GM19452 (cell line): ENCODE data around the gene HLA-A.

Experiments
- ATAC-seq: cut with Tn5 transposase; IDR thresholded peaks from one replicate; pipeline ENCODE4 v1.9.1; 2021; ENCODE audit not compliant: unreplicated experiment

Gene HLA-A

DNA sequence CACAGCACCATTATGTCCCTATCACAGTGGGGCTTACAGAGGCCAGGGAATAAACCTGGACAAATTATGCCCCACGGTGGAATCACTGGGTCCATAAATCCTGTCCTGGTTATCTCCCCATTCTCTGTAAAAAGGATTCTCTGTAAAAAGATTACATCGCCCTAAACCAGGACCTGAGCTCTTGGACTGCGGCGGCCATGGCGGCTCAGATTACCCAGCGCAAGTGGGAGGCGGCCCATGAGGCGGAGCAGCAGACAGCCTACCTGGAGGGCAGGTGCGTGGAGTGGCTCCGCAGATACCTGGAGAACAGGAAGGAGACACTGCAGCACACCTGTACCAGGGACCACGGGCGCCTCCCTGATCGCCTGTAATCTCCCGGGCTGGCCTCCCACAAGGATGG is 8.4 kb upstream of the HLA-A start:
- no peak for ATAC-seq

DNA sequence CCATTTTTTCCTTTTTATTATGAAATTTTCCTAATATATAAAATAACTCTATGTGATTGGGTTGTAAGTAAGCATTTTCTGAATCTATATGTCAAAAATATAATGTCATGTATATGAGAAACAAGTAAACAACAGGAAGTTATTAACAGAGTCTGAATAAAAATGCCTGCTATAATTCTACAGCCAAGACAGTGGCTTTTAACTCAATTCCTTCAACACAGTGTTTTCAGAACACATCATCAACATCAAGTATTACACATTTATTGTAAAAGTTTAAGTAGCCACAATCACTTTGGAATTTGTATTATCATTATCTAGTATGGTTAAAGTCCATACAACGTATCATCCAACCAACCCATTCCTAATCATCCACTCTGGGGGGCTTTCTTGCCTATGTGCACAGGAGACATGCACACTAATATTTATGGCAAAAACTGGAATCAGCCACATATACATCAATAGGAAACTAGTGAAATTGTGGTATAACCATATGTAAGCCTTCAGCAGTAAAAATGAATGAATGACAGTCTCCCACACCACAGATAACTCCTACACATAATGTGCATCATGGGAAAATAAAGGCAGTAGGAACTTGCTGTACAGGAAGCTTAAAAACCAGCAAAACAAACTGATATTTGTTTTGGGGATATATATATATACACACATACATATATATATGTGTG is 6.9 kb upstream of the HLA-A start:
- ATAC-seq = no peak

DNA sequence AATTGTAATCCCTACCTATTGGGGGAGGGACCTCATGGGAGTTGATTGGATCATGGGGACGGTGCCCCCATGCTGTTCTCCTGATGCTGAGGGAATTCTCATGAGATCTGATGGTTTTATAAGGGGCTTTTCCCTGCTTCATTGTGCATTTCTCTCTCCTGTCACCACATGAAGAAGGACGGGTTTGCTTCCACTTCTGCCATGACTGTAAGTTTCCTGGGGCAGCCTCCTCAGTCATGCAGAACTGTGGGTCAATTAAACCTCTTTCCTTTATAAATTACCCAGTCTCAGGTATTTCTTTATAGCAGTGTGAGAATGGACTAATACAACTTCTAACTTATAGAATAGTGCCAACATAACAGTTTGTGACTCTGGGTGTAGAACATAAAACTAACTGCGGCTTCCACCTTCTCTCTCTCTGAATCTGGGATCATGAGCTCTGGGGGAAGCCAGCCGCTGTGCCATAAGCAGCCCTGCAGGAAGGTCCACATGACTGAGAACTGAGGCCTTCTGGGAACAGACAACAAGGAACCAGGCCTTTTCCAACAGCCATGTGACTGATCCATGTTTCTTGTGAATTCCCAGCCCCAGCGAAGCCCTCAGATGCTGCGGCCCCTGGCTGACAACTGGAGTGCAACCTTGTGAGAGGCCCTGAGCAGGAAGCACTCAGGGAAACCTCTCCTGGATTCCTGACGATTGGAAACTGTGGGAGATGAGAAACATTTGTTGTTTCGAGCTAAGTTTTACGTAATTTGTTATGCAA is 3.4 kb upstream of the HLA-A start:
- no peak for ATAC-seq

DNA sequence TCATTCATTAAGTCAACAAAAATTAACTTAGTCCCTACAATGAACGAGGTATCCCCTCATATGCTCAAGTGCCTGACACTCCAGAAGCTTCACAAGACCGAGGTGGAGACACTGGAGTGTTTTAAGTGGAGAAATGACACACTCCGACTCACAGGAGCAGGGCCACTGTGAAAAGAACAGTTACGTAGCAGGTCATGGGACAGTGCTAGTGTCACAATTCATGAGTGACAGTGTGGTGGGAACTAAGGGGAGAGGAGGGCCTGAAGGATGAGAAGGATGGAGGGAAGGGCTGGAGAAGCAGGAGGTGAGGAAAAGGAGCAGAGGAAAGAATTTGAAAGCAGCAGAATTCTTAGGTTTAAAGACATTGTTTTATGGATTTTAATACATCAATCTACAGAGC is 1.3 kb upstream of the HLA-A start:
- no peak for ATAC-seq

DNA sequence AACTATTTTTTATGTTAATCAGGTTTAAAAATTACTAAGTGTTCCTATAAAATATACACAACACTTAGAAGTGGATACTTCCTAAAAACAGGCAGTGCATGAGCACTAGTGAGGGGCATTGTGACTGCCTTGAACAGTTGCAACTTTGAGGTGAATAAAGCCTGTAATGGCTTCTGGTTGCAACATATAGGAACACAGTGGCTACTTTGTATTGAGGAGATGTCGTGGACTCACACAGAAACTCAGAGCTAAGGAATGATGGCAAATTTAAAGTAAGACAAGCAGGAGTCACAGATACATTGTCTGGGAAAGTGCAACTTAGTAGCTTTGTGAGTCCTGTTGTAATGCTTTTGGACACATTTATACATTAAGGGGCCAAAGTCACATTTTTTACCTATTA is 861 bp upstream of the HLA-A start:
- ATAC-seq = no peak

DNA sequence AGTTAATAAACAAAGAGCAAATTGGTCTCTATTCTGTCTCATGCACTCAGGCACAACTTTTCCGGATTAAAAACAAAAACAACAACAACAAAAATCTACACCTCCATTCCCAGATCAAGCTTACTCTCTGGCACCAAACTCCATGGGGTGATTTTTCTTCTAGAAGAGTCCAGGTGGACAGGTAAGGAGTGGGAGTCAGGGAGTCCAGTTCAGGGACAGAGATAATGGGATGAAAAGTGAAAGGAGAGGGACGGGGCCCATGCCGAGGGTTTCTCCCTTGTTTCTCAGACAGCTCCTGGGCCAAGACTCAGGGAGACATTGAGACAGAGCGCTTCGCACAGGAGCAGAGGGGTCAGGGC is 437 bp upstream of the HLA-A start:
- peak; percentile 10 for ATAC-seq

DNA sequence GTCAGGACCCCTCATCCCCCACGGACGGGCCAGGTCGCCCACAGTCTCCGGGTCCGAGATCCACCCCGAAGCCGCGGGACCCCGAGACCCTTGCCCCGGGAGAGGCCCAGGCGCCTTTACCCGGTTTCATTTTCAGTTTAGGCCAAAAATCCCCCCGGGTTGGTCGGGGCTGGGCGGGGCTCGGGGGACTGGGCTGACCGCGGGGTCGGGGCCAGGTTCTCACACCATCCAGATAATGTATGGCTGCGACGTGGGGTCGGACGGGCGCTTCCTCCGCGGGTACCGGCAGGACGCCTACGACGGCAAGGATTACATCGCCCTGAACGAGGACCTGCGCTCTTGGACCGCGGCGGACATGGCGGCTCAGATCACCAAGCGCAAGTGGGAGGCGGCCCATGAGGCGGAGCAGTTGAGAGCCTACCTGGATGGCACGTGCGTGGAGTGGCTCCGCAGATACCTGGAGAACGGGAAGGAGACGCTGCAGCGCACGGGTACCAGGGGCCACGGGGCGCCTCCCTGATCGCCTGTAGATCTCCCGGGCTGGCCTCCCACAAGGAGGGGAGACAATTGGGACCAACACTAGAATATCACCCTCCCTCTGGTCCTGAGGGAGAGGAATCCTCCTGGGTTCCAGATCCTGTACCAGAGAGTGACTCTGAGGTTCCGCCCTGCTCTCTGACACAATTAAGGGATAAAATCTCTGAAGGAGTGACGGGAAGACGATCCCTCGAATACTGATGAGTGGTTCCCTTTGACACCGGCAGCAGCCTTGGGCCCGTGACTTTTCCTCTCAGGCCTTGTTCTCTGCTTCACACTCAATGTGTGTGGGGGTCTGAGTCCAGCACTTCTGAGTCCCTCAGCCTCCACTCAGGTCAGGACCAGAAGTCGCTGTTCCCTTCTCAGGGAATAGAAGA is 978 bp downstream of the HLA-A start:
- no peak for ATAC-seq

DNA sequence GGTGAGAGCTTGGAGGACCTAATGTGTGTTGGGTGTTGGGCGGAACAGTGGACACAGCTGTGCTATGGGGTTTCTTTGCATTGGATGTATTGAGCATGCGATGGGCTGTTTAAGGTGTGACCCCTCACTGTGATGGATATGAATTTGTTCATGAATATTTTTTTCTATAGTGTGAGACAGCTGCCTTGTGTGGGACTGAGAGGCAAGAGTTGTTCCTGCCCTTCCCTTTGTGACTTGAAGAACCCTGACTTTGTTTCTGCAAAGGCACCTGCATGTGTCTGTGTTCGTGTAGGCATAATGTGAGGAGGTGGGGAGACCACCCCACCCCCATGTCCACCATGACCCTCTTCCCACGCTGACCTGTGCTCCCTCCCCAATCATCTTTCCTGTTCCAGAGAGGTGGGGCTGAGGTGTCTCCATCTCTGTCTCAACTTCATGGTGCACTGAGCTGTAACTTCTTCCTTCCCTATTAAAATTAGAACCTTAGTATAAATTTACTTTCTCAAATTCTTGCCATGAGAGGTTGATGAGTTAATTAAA is 3.0 kb downstream of the HLA-A start:
- ATAC-seq = no peak

DNA sequence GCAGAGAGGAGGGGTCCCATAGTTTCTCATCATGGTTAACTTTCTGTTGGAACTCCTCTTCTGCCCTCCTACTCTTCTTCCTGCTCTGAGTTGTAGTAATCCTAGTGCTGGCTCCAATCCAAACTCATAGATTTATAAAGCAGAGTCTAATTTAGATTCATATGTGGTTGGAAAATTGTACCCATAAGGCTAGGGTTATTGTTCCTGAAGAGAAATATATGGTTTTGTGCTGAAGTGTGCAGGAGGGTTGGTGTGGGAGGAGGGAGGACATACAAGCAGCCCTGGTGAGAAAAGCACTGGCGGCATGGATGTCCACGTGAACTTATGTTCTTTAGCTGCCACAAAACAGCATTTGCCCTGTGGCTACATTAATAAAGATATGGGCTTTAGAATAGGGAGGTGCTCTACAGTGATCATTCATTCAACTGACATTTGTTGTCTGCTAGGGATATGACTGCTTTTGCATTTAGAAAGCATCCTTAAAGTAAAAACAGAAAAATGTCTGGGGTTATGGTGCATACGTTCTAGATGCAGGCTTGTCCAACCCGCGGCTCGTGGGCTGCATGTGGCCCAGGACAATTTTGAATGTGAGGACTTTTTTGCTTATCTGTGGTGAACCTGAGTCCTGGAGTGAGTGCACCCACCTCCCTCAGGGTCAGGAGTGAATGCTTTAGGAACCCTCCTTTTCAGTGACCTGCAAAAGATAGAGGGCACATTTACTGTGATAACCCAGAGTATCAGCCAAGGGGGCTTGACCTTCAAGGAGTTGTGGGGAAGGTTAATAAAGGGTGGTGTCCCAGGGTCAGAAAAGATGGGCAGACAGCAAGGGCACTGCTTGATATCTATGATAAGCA is 4.1 kb downstream of the HLA-A start:
- no peak for ATAC-seq

DNA sequence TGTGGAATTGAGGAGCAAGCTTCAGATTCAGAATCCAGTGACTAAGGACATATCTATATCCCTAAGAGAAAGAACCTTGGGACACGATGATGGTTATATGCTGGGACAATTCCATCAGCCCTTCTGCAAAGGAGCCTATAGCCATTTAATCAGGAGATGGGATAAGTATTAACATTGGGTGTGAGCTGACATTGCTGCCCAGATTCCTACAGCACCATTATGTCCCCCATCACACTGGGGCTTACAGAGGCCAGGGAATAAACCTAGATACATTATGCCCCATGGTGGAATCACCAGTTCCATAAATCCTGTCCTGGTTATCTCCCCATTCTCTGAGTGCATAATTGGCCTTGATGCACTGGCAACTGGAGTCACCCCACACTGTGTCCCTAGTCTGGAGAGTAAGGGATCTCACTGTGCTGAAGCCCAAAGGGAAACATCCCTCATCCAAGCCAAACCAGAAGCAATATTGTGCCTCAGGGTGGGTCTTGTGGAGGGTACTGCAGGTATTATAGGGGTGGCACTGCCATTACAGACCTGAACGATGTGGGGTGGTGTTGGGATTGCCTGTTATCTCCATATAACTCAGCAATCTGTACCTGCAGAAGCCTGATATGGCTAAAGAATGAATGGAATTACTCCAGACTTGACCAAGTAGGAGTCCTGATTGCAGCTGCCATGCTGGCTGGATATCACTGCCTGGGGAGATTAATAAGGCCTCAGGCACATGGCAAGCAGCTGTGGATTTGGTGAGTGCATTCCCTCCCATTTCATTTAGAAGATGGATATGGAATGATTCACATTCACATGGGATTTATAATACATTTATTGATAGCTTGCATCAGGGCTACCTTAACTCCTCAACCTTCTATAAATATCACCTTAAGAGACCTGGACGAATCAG is 5.0 kb downstream of the HLA-A start:
- ATAC-seq = no peak

DNA sequence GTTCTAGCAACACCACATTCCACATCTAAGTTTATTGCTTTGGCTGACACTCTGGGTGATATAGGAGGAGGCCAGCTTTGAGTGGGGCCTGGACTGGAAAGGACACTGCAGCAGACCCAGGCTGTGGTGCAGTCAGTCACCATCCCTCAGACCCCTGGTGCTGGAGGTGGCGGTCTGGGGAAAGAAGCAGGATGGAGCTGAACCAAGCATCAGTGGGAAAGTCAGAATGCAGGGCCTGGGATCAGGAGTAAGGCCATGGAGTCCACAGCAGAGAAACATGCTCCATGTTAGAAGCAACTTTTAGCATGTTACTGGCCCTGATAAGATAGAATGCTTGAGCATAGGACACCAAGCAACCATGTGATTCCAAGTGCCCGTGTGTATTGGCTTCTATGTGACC is 5.9 kb downstream of the HLA-A start:
- no peak for ATAC-seq

DNA sequence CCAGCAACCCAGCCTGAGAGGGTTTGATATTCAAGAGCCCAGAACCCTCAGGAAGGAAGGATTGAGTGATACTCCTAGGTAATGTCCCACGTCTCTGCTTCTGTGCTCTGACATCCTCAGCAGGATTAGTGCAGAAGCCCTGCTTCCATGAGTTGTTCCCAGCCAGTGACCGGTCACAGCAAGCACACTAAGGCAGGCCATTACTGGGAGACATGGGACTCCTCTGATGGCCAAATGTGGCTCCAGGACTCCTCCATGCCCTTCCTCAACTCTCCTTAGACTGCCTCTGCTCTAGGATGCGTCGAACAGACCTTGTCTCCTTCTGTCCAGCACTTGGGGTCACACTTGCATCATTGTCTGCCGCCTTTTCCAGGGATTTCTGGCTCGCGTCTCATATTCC is 7.6 kb downstream of the HLA-A start:
- ATAC-seq = no peak

DNA sequence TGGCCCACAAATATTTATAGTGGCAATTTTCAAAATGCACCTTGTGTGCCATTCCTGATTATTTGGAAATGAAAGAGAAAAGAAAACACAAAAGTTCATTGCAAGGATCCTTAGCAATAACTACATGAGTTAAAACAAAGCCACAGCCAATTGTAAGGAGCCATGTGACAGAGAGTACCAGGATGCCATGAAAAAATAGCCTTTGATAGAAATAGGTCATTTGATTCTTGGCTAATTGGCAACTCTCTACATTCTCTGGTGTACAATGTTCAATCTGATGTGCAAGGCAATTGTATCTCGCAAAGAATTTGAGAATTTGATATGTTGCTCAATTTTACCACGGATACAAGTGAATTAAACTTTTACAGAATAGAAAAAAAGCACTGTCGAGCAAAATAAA is 9.6 kb downstream of the HLA-A start:
- ATAC-seq = no peak

DNA sequence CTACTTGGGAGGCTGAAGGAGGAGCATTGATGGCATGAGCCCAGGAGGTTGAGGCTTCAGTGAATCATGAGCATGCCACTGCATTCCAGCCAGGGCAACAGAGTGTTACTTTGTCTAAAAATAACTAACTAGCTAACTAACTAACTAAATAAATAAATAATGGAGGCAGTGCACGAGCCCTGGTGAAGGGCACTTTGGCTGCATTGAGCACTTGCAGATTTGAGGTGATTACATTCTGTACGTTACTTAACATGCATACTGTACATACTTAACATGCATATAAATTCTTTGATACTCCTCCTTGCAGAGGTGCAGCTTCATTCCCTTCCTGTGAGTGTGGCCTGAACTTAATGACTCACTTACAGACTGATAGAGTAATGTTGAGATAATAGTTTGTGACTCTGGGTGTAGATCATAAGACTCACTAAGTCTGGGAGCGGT is 10.7 kb downstream of the HLA-A start:
- no peak for ATAC-seq

DNA sequence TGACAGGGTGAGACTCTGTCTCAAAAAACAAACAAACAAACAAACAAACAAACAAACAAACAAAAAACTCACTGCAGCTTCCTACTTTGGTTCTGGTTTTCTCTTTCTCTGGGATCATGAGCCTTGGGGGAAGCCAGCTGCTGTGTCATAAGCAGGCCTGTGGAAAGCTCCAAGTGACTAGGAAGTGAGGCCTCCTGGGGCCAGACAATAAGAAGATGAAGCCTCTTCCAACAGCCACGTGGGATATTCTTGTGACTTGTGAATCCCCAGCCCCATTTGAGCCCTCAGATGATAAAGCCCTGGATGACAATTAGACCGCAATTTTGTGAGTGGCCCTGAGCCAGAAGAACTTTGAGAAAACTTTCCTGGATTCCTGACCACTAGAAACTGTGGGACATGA is 11.4 kb downstream of the HLA-A start:
- no peak for ATAC-seq

DNA sequence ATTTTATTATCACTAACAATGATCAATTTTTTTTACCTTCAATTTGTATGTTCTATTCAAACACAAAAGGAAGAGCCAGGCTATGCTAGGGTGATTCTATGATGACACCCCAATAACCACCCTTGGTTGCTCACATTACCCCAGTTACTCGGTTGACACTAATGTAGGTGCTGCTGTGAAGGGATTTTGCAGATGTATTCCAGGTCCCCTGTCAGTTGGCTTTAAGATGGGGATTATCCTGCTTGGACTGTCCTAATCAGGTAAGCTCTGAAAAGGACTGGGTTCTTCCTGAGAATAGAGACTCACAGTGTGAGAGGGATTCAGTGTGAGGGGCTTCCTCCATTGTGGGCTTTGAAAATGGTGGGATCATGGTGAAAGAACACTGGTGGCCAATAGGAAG is 11.9 kb downstream of the HLA-A start:
- ATAC-seq = no peak

DNA sequence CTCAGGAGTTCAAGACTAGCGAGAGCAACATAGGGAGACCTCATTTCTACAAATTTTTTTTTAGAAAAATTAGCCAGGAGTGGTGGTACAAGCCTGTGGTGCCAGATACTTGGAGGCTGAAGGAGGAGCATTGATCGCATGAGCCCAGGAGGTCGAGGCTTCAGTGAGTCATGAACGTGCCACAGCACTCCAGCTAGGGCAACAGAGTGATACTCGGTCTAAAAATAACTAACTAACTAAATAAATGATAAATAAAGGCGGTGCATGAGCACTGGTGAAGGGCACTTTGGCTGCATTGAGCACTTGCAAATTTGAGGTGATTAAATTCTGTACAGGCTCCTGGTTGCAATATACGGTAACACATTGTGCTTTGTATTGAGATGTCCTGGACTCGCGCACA is 13.5 kb downstream of the HLA-A start:
- no peak for ATAC-seq

DNA sequence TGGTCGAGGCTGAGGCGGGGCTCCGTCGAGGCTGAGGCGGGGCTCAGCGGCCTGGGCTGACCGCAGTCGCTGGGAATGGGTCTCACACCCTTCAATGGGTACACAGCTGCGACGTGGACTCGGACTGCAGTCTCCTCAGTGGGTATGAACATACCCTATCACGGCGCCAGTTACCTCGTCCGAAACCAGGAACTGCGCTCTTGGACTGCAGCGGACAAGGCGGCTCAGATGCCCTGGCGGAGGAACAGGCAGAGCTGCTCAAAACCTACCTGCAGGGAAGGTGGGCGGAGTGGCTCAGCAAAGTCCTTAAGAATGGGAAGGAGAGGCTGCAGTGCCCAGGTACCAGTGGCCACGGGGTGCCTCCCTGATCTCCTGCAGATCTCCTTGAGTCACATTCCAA is 14.2 kb downstream of the HLA-A start:
- no peak for ATAC-seq

DNA sequence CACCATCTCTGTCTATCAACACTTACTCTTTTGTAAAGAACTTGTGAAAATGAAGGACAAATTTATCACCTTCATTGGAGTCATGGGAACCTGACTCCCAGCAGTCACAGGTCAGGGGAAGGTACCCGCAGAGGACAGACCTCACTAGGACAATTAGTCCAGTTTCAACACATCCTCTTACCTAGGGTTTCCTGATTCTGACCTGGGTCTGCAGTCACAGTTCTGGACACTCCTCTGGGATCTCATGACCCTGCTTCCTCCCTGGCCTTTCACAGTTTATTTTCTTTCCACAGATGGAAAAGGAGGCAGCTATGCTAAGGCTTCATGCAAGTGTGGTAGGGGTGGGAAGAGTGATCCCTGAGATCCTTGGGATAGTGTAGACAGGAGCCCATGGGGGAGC is 15.7 kb downstream of the HLA-A start:
- ATAC-seq = no peak

DNA sequence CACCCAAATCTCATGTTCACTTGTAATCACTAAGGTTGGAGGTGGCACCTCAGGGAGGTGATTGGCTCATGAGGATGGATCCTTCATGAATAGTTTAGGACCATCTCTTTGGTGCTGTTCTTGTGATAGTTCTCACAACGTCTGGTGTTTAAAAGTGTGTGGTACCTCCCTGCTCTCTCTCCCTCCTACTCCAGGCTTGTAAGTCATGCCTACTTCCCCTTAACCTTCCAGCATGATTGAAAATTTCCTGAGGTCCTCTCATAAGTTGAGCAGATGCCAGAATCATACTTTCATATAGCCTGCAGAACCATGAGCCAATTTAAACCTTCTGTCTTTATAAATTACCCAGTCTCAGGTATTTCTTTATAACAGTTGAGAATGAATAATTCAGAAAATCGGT is 16.6 kb downstream of the HLA-A start:
- ATAC-seq = no peak
